K562 (cell line): ENCODE data around the gene PLCL1.

Experiments used
- CTCF ChIP-seq, 3 experiments: IDR thresholded peaks in 2 of 3; conservative IDR thresholded peaks in 1 of 3; 2 replicates each; pipeline ENCODE4 v1.5.1; 2011 to 2012; ENCODE audit warnings: low read length in 3 of 3, mild to moderate bottlenecking in 3 of 3, control low read depth in 2 of 3, improper control_type of control experiment in 1 of 3, inconsistent platforms in 1 of 3, low read depth in 1 of 3, mixed read lengths in 1 of 3, moderate library complexity in 1 of 3; ENCODE audit not compliant: insufficient read depth in 2 of 3
- ETV6 ChIP-seq, 3 experiments: fragments of 150-350 bp in 1 of 3; sonication (generic) in 1 of 3; formaldehyde crosslinking in 1 of 3; IDR thresholded peaks; 2 replicates each; pipeline versions ENCODE4 v1.6.1 to v1.8.0; 2014 to 2022; ENCODE audit warnings: borderline replicate concordance in 2 of 3, low read depth in 2 of 3, antibody characterized with exemption in 1 of 3, low read length in 1 of 3, mild to moderate bottlenecking in 1 of 3, missing genetic modification reagents in 1 of 3
- KAT2B ChIP-seq: IDR thresholded peaks from one replicate; pipeline ENCODE4 v1.6.1; 2012; ENCODE audit warnings: low read depth, mild to moderate bottlenecking, control low read depth, inconsistent platforms, low read length, moderate library complexity
- KDM4B ChIP-seq, 2 experiments: fragments of 450-650 bp in 1 of 2; sonication (generic) in 1 of 2; IDR thresholded peaks; 2 replicates each; pipeline ENCODE4 v1.6.1; 2016 to 2017; ENCODE audit warnings: borderline replicate concordance in 2 of 2, antibody characterized with exemption in 1 of 2, low read depth in 1 of 2, mild to moderate bottlenecking in 1 of 2
- NBN ChIP-seq: fragments of 450-650 bp; IDR thresholded peaks from 2 replicates; pipeline ENCODE4 v1.6.1; 2016; ENCODE audit warnings: low read depth, mild to moderate bottlenecking
- POLR2AphosphoS2 ChIP-seq: IDR thresholded peaks from 2 replicates; pipeline ENCODE4 v1.6.1; 2012; ENCODE audit warnings: low read length, improper control_type of control experiment
- SIN3A ChIP-seq, 2 experiments: fragments of 150-350 bp in 1 of 2; IDR thresholded peaks; 2 replicates each; pipeline ENCODE4 v1.6.1; 2011 to 2016; ENCODE audit warnings: borderline replicate concordance in 2 of 2, low read depth in 2 of 2, low read length in 2 of 2, mild to moderate bottlenecking in 2 of 2, moderate library complexity in 2 of 2; ENCODE audit not compliant: control insufficient read depth in 1 of 2
- SMARCA4 ChIP-seq: fragments of 450-650 bp; IDR thresholded peaks from 2 replicates; pipeline ENCODE4 v1.6.1; 2016
- SOX6 ChIP-seq: fragments of 450-650 bp; IDR thresholded peaks from 2 replicates; pipeline ENCODE4 v1.6.1; 2014; ENCODE audit warnings: mild to moderate bottlenecking
- ZNF436 ChIP-seq: fragments of 250-450, 450-650 bp; sonication (Bioruptor Pico); formaldehyde crosslinking; IDR thresholded peaks from 2 replicates; pipeline ENCODE4 v1.7.0; 2020; ENCODE audit warnings: mild to moderate bottlenecking
- ZNF79 ChIP-seq: fragments of 250-450 bp; sonication (Bioruptor Pico); IDR thresholded peaks from 2 replicates; pipeline ENCODE4 v1.4.0; 2020; ENCODE audit warnings: low read depth, mild to moderate bottlenecking, moderate library complexity
- TF ChIP-seq, protein P1 (sequence below), 2 experiments: fragments of 200-800 bp in 1 of 2; sonication (Bioruptor generic) in 1 of 2; sonication (generic) in 1 of 2; formaldehyde crosslinking in 1 of 2; IDR thresholded peaks in 1 of 2; conservative IDR thresholded peaks in 1 of 2; 2 replicates each; pipeline versions ENCODE4 v1.5.0 to v1.6.1; 2016 to 2020; ENCODE audit warnings: missing compliant biosample characterization in 1 of 2, missing genetic modification characterization in 1 of 2, missing genetic modification reagents in 1 of 2

DNA sequence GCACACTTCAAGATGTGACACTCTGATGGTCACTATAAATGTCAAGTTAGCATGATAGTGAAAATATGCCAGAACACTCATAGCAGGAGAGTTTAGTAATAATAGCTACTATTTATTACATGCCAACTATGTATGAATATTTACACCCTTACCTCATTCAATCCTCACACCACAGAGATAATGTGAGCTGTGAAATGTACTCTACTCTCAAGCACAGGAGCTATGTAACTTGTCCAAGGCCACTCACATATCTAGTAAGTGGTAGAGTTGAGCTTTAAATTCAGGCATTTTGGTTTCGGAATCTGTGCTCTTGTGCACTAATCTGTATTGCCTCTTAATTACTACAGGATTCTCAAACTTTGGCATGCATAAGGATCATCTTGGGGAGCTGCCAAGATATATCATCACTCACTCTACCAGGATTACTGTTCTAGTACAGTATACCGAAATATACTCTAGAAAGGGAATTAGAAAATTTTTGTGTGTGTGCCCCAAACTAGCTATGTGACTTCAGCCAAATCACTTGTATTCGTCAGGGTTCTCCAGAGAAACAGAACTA, 154.3 kb downstream of the PLCL1 start:
- no peak for TF ChIP-seq SOX6
- TF ChIP-seq NBN, result no peak
- no peak for TF ChIP-seq ZNF436 (CRISPR knock-in tag)
- TF ChIP-seq ETV6 (IDR thresholded peaks at IDR 0.05; ENCODE audit: borderline replicate concordance in 1 of 2, low read depth in 2 of 2, low read length in 1 of 2), result no peak
- no peak for TF ChIP-seq ETV6 (CRISPR knock-in tag; IDR thresholded peaks at IDR 0.05; ENCODE audit: borderline replicate concordance)
- TF ChIP-seq ZNF79 (CRISPR knock-in tag), result no peak
- TF ChIP-seq, protein P1, sequence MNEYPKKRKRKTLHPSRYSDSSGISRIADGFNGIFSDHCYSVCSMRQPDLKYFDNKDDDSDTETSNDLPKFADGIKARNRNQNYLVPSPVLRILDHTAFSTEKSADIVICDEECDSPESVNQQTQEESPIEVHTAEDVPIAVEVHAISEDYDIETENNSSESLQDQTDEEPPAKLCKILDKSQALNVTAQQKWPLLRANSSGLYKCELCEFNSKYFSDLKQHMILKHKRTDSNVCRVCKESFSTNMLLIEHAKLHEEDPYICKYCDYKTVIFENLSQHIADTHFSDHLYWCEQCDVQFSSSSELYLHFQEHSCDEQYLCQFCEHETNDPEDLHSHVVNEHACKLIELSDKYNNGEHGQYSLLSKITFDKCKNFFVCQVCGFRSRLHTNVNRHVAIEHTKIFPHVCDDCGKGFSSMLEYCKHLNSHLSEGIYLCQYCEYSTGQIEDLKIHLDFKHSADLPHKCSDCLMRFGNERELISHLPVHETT (CRISPR knock-in tag; conservative IDR thresholded peaks at IDR 0.05 in 1 of 2, IDR thresholded peaks at IDR 0.05 in 1 of 2), result no peak
- no peak for TF ChIP-seq KDM4B (IDR thresholded peaks at IDR 0.05; ENCODE audit: borderline replicate concordance in 2 of 2, low read depth in 1 of 2)
- TF ChIP-seq POLR2AphosphoS2, result no peak
- TF ChIP-seq CTCF (IDR thresholded peaks at IDR 0.05 in 2 of 3, conservative IDR thresholded peaks at IDR 0.05 in 1 of 3; ENCODE audit: insufficient read depth in 2 of 3, low read depth in 1 of 3, low read length in 3 of 3), result no peak
- TF ChIP-seq SIN3A (IDR thresholded peaks at IDR 0.05; ENCODE audit: borderline replicate concordance in 2 of 2, control insufficient read depth in 1 of 2, low read depth in 2 of 2, low read length in 2 of 2), result no peak
- TF ChIP-seq SMARCA4, result no peak
- no peak for TF ChIP-seq KAT2B
